GM21390 (cell line): Measurements from ENCODE around the gene FAM107B.

ENCODE experiments used
- ATAC-seq: cut with Tn5 transposase; IDR thresholded peaks from one replicate; pipeline ENCODE4 v1.9.1; 2021; ENCODE audit not compliant: unreplicated experiment

Gene FAM107B

GRCh38 chr10:14476006-14476405 is 298.7 kb downstream of the FAM107B start:
- ATAC-seq = no peak

GRCh38 chr10:14474656-14475055 is 300.0 kb downstream of the FAM107B start:
- no peak for ATAC-seq

- no peak for ATAC-seq
These were observed 303.8 kb downstream of the FAM107B start for GRCh38 chr10:14470920-14471319.

- ATAC-seq = no peak
These were observed 306.0 kb downstream of the FAM107B start for GRCh38 chr10:14468726-14469125.
